ENCODE results near the gene ESCO1. TPM values are rescaled to one million over a fixed set of nuclear protein-coding genes. Genes with fewer than 3 reads are reported as not detected.

The ESCO1 gene
- total RNA-seq, 4 donors from 2014 or later = 13.3 to 35.7 (median 22.9) TPM

DNA sequence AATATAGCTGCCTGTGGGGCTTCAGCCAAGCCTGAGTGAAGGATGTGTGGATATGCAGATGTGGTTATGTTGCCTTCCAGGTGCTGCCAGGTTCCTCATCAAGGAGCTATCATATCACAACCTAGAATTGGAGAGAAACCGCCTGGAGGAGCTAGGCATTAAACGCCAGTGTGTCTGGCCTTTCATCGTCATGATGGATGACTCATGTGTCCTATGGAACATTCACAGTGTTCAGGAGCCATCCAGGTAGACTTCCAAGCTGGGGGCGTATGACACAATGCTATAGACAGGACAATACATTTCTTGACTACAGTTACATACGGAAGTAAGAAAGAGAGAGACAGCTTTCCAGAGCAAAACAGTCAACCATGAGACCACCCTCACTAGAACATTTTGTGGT lies 86.8 kb downstream of the ESCO1 start:
- no peak for TF ChIP-seq POLR2A (IDR thresholded peaks at IDR 0.05)
- TF ChIP-seq, protein P1, sequence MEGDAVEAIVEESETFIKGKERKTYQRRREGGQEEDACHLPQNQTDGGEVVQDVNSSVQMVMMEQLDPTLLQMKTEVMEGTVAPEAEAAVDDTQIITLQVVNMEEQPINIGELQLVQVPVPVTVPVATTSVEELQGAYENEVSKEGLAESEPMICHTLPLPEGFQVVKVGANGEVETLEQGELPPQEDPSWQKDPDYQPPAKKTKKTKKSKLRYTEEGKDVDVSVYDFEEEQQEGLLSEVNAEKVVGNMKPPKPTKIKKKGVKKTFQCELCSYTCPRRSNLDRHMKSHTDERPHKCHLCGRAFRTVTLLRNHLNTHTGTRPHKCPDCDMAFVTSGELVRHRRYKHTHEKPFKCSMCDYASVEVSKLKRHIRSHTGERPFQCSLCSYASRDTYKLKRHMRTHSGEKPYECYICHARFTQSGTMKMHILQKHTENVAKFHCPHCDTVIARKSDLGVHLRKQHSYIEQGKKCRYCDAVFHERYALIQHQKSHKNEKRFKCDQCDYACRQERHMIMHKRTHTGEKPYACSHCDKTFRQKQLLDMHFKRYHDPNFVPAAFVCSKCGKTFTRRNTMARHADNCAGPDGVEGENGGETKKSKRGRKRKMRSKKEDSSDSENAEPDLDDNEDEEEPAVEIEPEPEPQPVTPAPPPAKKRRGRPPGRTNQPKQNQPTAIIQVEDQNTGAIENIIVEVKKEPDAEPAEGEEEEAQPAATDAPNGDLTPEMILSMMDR (IDR thresholded peaks at IDR 0.05) = no peak
- no peak for DNase-seq
- no peaks in the 10 kb centered on the region for H3K36me3 ChIP-seq
- no peaks in the 10 kb centered on the region for H3K9me3 ChIP-seq
- H3K27ac ChIP-seq = no peak overlapping the region
- H3K4me1 ChIP-seq = no peaks in the 10 kb centered on the region
- no peaks in the 10 kb centered on the region for H3K27me3 ChIP-seq
- intact Hi-C loops (cut with DNase I; ENCODE audit: low total_unique reads) = no loop called here
- no peak overlapping the region for H3K4me3 ChIP-seq

DNA sequence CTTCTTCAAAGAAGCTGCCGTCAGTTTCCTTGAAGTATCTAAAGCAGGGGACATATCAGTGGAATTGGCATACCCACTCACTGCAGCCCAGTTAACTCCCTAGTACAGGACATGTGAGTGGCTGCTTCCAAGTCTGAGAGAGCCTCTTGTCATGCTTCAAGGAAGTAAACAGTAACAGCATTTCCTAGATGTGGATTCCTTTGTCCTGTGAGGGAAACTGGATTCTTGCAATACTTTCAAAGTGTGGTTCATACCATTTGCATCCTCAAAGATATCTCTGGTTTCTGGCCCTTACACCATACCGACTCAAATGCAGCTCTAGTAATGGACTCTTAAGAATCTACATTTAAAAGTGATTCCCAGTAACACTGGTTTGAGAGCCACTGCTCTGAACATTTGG lies 87.2 kb downstream of the ESCO1 start:
- no peaks in the 10 kb centered on the region for H3K4me1 ChIP-seq
- TF ChIP-seq, protein P1 (IDR thresholded peaks at IDR 0.05) = no peak
- no peak for TF ChIP-seq POLR2A (IDR thresholded peaks at IDR 0.05)
- no peak overlapping the region for H3K27ac ChIP-seq
- DNase-seq = no peak
- H3K9me3 ChIP-seq = no peaks in the 10 kb centered on the region
- intact Hi-C loops (cut with DNase I; ENCODE audit: low total_unique reads) = no loop called here
- H3K27me3 ChIP-seq = no peaks in the 10 kb centered on the region
- no peaks in the 10 kb centered on the region for H3K36me3 ChIP-seq
- no peak overlapping the region for H3K4me3 ChIP-seq

DNA sequence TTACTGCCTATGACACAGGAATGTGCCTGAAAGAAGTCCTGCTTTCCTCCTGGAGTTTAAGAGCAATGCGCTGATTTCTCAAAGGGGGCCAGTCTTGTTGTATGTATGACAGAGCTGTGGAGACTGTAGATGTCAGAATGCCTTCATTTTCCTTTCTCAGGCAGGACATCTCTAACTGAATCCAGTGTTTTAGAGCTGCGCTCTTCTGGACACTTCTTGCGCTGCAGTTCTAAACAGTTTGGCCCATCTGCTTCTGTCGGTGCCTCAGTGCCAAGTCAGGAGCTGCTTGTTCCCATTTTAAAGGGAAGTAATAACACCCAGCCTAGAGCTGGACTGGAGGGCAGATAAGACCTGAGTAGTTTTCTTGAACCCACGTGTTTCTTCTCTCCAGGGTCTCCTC lies 91.4 kb downstream of the ESCO1 start:
- intact Hi-C loops (cut with DNase I; ENCODE audit: low total_unique reads) = no loop called here

GRCh38 chr18:21507913-21508701 lies 92.4 kb downstream of the ESCO1 start:
- no peaks in the 10 kb centered on the region for H3K9me3 ChIP-seq
- TF ChIP-seq, protein P1 (IDR thresholded peaks at IDR 0.05) = no peak
- TF ChIP-seq POLR2A (IDR thresholded peaks at IDR 0.05) = no peak
- H3K36me3 ChIP-seq = no peaks in the 10 kb centered on the region
- H3K4me1 ChIP-seq = no peaks in the 10 kb centered on the region
- intact Hi-C loops (cut with DNase I; ENCODE audit: low total_unique reads) = no loop called here
- no peaks in the 10 kb centered on the region for H3K27me3 ChIP-seq
- no peak overlapping the region for H3K4me3 ChIP-seq
- no peak overlapping the region for H3K27ac ChIP-seq
- no peak for DNase-seq

More for the DNA sequence above, 91.4 kb downstream of the ESCO1 start:
- Histone ChIP-seq H3K36me3 (no peaks in the 10 kb centered on the region), H3K9me3 (no peaks in the 10 kb centered on the region), H3K27ac (no peak overlapping the region), H3K4me1 (no peaks in the 10 kb centered on the region), H3K4me3 (no peak overlapping the region), H3K27me3 (no peaks in the 10 kb centered on the region)
- TF ChIP-seq POLR2A (IDR thresholded peaks at IDR 0.05) = no peak
- TF ChIP-seq, protein P1 (IDR thresholded peaks at IDR 0.05) = no peak
- no peak for DNase-seq

GRCh38 chr18:21502661-21503060 lies 97.8 kb downstream of the ESCO1 start:
- intact Hi-C loops (cut with DNase I; ENCODE audit: low total_unique reads) = no loop called here
- no peak overlapping the region for H3K27ac ChIP-seq
- H3K27me3 ChIP-seq = no peaks in the 10 kb centered on the region
- no peaks in the 10 kb centered on the region for H3K36me3 ChIP-seq
- H3K4me1 ChIP-seq = no peaks in the 10 kb centered on the region
- TF ChIP-seq, protein P1 (IDR thresholded peaks at IDR 0.05) = no peak
- TF ChIP-seq POLR2A (IDR thresholded peaks at IDR 0.05) = no peak
- DNase-seq = no peak
- H3K9me3 ChIP-seq = no peaks in the 10 kb centered on the region
- no peak overlapping the region for H3K4me3 ChIP-seq

Data from uterus (tissue), 4 donors.